ENCODE measurements around the gene TYRO3.

Gene TYRO3

GRCh38 chr15:41599061-41599460 lies 40.0 kb downstream of the TYRO3 start:
- peak overlapping the region; percentile 35 for H3K27ac Mint-ChIP-seq
- peaks cover 5% of the 10 kb centered on the region for H3K4me1 Mint-ChIP-seq
- DNase-seq (ENCODE audit: low spot score in 2 of 2) = no peak
- no peak for ATAC-seq
- no peak overlapping the region for H3K4me3 Mint-ChIP-seq
- no peaks in the 10 kb centered on the region for H3K9me3 Mint-ChIP-seq
- no peaks in the 10 kb centered on the region for H3K36me3 Mint-ChIP-seq

DNA sequence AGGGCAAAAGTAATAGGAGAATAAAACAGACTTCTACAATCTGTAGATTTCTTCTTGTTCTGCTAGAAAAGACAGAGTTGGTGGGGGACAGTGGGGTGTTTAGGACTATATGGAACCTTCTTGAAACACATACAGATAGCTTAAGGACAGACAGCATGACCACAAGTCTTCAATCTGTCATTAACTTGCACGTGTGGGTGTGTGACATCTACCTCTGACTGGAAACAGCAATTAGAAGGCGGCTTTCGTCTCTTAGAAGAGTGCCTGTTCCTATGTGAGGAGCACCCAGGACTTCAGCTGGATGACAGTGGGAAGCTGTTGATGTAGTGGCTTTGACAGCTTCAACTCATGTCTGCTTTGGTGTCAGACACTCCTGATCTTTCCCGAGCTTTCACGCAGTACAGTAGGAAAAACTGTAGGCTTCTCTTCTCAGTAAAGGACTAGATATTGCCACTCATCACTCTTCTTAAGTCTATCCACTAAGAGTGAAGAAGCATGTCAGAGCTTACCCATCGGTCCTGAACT lies 44.5 kb downstream of the TYRO3 start:
- no peaks in the 10 kb centered on the region for H3K9me3 Mint-ChIP-seq
- DNase-seq (ENCODE audit: low spot score in 2 of 2) = no peak
- peak; percentile 40 for ATAC-seq
- H3K36me3 Mint-ChIP-seq = no peaks in the 10 kb centered on the region
- peak overlapping the region; percentile 3 for H3K27ac Mint-ChIP-seq
- H3K4me1 Mint-ChIP-seq = peaks cover 10% of the 10 kb centered on the region
- peak overlapping the region; percentile 55 for H3K4me3 Mint-ChIP-seq

DNA sequence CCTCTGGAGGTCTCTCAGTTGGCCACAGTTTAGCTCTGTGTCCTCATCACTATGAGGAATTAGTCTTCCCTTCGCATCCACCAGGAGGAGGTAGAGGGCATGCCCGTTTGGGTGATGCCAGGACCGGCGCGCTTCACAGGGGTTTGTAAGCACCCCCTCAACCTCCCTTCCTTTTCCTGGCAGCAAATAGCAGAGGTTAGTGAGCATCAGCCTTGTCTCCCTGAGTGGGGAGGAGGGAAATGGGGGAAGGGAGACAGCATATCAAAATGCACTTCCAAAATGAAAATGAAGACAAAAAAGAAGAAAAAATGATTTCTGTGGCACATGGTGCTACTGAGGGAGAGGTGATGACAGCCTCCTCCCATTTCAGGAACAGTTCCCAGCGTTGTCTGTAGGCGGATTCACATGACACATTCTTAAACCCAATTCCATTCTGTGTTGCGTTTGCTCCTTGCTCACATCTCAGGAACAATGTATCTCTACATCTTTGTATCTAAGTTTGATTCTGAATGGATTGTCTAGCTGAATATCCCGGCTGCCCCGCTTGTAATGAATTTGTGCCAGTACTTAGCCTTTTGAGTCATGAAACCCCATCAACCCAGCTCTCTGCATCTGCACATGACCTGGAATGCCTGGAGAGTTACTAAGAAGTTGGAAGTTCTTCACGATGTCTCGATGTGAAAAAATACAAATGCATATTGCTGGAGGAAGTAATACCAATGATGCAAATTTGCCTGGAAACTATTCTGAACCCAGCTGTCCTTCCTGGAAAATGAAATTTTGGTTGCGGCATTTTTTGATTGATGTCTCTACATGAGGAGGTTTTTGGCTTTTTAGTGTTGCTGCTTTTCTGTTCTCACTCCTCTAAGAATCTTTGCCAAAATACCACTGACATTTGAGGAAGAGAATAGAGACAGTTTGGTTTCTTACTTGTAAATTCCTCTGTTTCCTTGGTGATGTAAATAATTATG lies 45.2 kb downstream of the TYRO3 start:
- peaks cover 10% of the 10 kb centered on the region for H3K4me1 Mint-ChIP-seq
- H3K4me3 Mint-ChIP-seq = peak overlapping the region; percentile 55
- no peaks in the 10 kb centered on the region for H3K36me3 Mint-ChIP-seq
- H3K9me3 Mint-ChIP-seq = no peaks in the 10 kb centered on the region
- H3K27ac Mint-ChIP-seq = peak overlapping the region; percentile 3
- peak; percentile 93 for ATAC-seq
- peak; percentile 32 to 66 for DNase-seq (ENCODE audit: low spot score in 2 of 2)

DNA sequence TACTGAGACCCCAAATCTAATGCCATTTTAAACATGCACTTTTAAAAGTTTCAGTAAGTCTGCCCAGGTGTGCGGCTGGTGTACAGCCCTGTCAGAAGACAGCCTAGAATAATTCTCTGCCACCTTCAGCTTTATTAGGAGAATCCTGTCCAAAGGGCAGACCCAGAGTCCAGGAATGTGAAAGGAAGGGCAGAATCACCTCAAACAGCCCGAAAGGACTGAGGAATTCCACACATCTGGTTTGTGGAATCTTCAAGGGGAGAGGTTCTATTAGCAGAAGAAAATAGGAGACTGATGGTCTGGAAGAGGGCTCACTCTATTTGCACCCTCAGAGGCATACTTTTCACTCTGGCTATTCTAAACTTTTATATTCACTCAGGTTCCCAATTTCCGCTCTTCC lies 46.6 kb downstream of the TYRO3 start:
- H3K36me3 Mint-ChIP-seq = no peaks in the 10 kb centered on the region
- no peak for DNase-seq (ENCODE audit: low spot score in 2 of 2)
- H3K9me3 Mint-ChIP-seq = no peaks in the 10 kb centered on the region
- peaks cover 10% of the 10 kb centered on the region for H3K4me1 Mint-ChIP-seq
- H3K4me3 Mint-ChIP-seq = no peak overlapping the region
- H3K27ac Mint-ChIP-seq = no peak overlapping the region
- no peak for ATAC-seq

GRCh38 chr15:41606997-41607396 lies 48.0 kb downstream of the TYRO3 start:
- Mint-ChIP-seq H3K36me3 (no peaks in the 10 kb centered on the region), H3K27ac (no peak overlapping the region), H3K9me3 (no peaks in the 10 kb centered on the region), H3K4me1 (peaks cover 10% of the 10 kb centered on the region), H3K4me3 (no peak overlapping the region)
- no peak for ATAC-seq
- no peak for DNase-seq (ENCODE audit: low spot score in 2 of 2)

- DNase-seq (ENCODE audit: low spot score in 2 of 2) = no peak
- ATAC-seq = no peak
- Mint-ChIP-seq H3K9me3 (no peaks in the 10 kb centered on the region), H3K4me3 (no peak overlapping the region), H3K36me3 (no peaks in the 10 kb centered on the region), H3K4me1 (peaks cover 5% of the 10 kb centered on the region), H3K27ac (no peak overlapping the region)
Measured at GRCh38 chr15:41609123-41609522, 50.1 kb downstream of the TYRO3 start.

GRCh38 chr15:41610048-41610447 lies 51.0 kb downstream of the TYRO3 start:
- no peaks in the 10 kb centered on the region for H3K36me3 Mint-ChIP-seq
- no peak overlapping the region for H3K27ac Mint-ChIP-seq
- H3K4me1 Mint-ChIP-seq = no peaks in the 10 kb centered on the region
- H3K4me3 Mint-ChIP-seq = no peak overlapping the region
- DNase-seq (ENCODE audit: low spot score in 2 of 2) = no peak
- no peak for ATAC-seq
- no peaks in the 10 kb centered on the region for H3K9me3 Mint-ChIP-seq

- peak overlapping the region; percentile 79 for H3K27ac Mint-ChIP-seq
- DNase-seq (ENCODE audit: low spot score in 2 of 2) = no peak
- peaks cover 14% of the 10 kb centered on the region for H3K4me1 Mint-ChIP-seq
- peak overlapping the region; percentile 75 for H3K4me3 Mint-ChIP-seq
- ATAC-seq = peak; percentile 9
- H3K9me3 Mint-ChIP-seq = no peaks in the 10 kb centered on the region
- no peaks in the 10 kb centered on the region for H3K36me3 Mint-ChIP-seq
Measured at GRCh38 chr15:41620536-41621199, 61.7 kb downstream of the TYRO3 start.

- ATAC-seq (peak; percentile 94), DNase-seq (ENCODE audit: low spot score in 2 of 2) (peak; percentile 56 to 85)
- Mint-ChIP-seq H3K4me3 (peak overlapping the region; percentile 75), H3K4me1 (peaks cover 14% of the 10 kb centered on the region), H3K36me3 (no peaks in the 10 kb centered on the region), H3K9me3 (no peaks in the 10 kb centered on the region), H3K27ac (peak overlapping the region; percentile 79)
Measured at GRCh38 chr15:41621200-41622193, 62.5 kb downstream of the TYRO3 start.

DNA sequence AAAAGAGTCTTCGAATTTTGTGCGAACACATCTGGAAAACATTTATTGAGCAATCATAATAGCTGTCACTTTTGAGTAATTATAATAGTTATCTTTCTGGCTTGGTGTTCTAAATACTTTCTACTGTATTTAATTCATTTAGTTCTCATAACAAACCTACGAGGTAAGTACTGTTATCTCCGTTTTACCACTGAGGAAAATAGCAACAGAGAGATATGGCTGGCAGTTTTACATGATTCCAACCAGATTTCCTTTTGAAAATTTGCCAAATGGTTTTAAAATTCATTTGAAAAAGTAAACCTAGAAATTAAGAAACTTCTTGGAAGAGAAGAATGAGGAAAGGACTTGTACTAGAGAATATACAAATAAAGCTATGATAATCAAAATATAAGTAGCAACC lies 63.9 kb downstream of the TYRO3 start:
- Mint-ChIP-seq H3K27ac (no peak overlapping the region), H3K9me3 (no peaks in the 10 kb centered on the region), H3K4me3 (peak overlapping the region; percentile 75), H3K4me1 (peaks cover 14% of the 10 kb centered on the region), H3K36me3 (no peaks in the 10 kb centered on the region)
- ATAC-seq (no peak), DNase-seq (ENCODE audit: low spot score in 2 of 2) (no peak)

GRCh38 chr15:41627203-41627602 lies 68.2 kb downstream of the TYRO3 start:
- DNase-seq (ENCODE audit: low spot score in 2 of 2) (no peak), ATAC-seq (no peak)
- Mint-ChIP-seq H3K36me3 (no peaks in the 10 kb centered on the region), H3K27ac (no peak overlapping the region), H3K4me1 (no peaks in the 10 kb centered on the region), H3K9me3 (no peaks in the 10 kb centered on the region), H3K4me3 (no peak overlapping the region)

- ATAC-seq = no peak
- H3K36me3 Mint-ChIP-seq = no peaks in the 10 kb centered on the region
- no peak overlapping the region for H3K4me3 Mint-ChIP-seq
- no peaks in the 10 kb centered on the region for H3K9me3 Mint-ChIP-seq
- no peak overlapping the region for H3K27ac Mint-ChIP-seq
- DNase-seq (ENCODE audit: low spot score in 2 of 2) = no peak
- H3K4me1 Mint-ChIP-seq = peaks cover 2% of the 10 kb centered on the region
Measured at GRCh38 chr15:41629463-41629862, 70.5 kb downstream of the TYRO3 start.

GRCh38 chr15:41629883-41630282 lies 70.9 kb downstream of the TYRO3 start:
- no peaks in the 10 kb centered on the region for H3K36me3 Mint-ChIP-seq
- ATAC-seq = no peak

GRCh38 chr15:41630616-41631217 lies 71.7 kb downstream of the TYRO3 start:
- H3K9me3 Mint-ChIP-seq = no peaks in the 10 kb centered on the region
- H3K4me1 Mint-ChIP-seq = peaks cover 6% of the 10 kb centered on the region
- DNase-seq (ENCODE audit: low spot score in 2 of 2) (no peak), ATAC-seq (no peak)
- no peaks in the 10 kb centered on the region for H3K36me3 Mint-ChIP-seq
- no peak overlapping the region for H3K27ac Mint-ChIP-seq
- H3K4me3 Mint-ChIP-seq = no peak overlapping the region

More at GRCh38 chr15:41629883-41630282, 70.9 kb downstream of the TYRO3 start:
- Mint-ChIP-seq H3K4me1 (peaks cover 6% of the 10 kb centered on the region), H3K4me3 (no peak overlapping the region), H3K9me3 (no peaks in the 10 kb centered on the region), H3K27ac (no peak overlapping the region)
- no peak for DNase-seq (ENCODE audit: low spot score in 2 of 2)
